SK-N-SH (cell line): ENCODE measurements around the gene TEX22. TPM values are rescaled to one million over a fixed set of nuclear protein-coding genes. Genes with fewer than 3 reads are reported as not detected.

Source experiments
- CTCF ChIA-PET: fragments of 300-600, 350-600 bp; formaldehyde crosslinking; extraction: SDS; loops from one replicate; lab custom pipeline; 2021; lab: Yijun Ruan, JAX
- POLR2A ChIA-PET: fragments of 350-600 bp; sonication (Branson Sonifier 250); formaldehyde crosslinking; extraction: SDS; loops from one replicate; lab custom pipeline; 2020; ENCODE audit warnings: antibody characterized with exemption, inconsistent platforms; lab: Yijun Ruan, JAX
- DNase-seq: peaks from one replicate; pipeline ENCODE4 v3.0.0; 2012
- H2AFZ ChIP-seq: fragments of 200-600 bp; sonication (generic); 2 replicates; pipeline ENCODE4 v1.8.1; 2016; ENCODE audit warnings: antibody characterized with exemption, mild to moderate bottlenecking, low read depth
- H3F3A ChIP-seq: fragments of 200-600 bp; sonication (generic); replicated peaks from 2 replicates; pipeline ENCODE3; 2016; ENCODE audit warnings: antibody characterized with exemption, mild to moderate bottlenecking; ENCODE audit not compliant: insufficient read depth
- H3K27ac ChIP-seq, 2 experiments: fragments of 200-500 bp in 1 of 2; fragments of 200-600 bp in 1 of 2; sonication (Bioruptor generic) in 1 of 2; sonication (generic), shearing (Covaris generic) in 1 of 2; 2 replicates each; pipeline versions ENCODE4 v1.5.1 to v1.6.1; 2014 to 2016; ENCODE audit warnings: low read depth in 2 of 2, inconsistent platforms in 1 of 2, low read length in 1 of 2, mild to moderate bottlenecking in 1 of 2, mixed read lengths in 1 of 2
- H3K27me3 ChIP-seq: fragments of 200-600 bp; sonication (generic), shearing (Covaris generic); 2 replicates; pipeline ENCODE4 v1.6.1; 2016; ENCODE audit warnings: mixed run types; ENCODE audit not compliant: insufficient read depth
- H3K36me3 ChIP-seq, 2 experiments: fragments of 200-500 bp in 1 of 2; fragments of 200-600 bp in 1 of 2; sonication (Bioruptor generic) in 1 of 2; sonication (generic) in 1 of 2; replicated peaks in 1 of 2; 2 replicates each; pipeline versions ENCODE3 to v1.5.1; 2014 to 2016; ENCODE audit warnings: low read length in 1 of 2, mild to moderate bottlenecking in 1 of 2; ENCODE audit not compliant: insufficient read depth in 2 of 2, control insufficient read depth in 1 of 2
- H3K4me1 ChIP-seq, 2 experiments: fragments of 200-500 bp in 1 of 2; fragments of 200-600 bp in 1 of 2; sonication (Bioruptor generic) in 1 of 2; sonication (generic), shearing (Covaris generic) in 1 of 2; 2 replicates each; pipeline versions ENCODE4 v1.5.1 to v1.6.1; 2014 to 2016; ENCODE audit warnings: low read depth in 1 of 2, low read length in 1 of 2, mixed run types in 1 of 2; ENCODE audit not compliant: insufficient read depth in 2 of 2, control insufficient read depth in 1 of 2
- H3K4me2 ChIP-seq: fragments of 200-600 bp; sonication (generic), shearing (Covaris generic); 2 replicates; pipeline ENCODE4 v1.6.1; 2017; ENCODE audit warnings: mixed run types
- H3K4me3 ChIP-seq, 2 experiments: fragments of 200-500 bp in 1 of 2; fragments of 200-600 bp in 1 of 2; sonication (Bioruptor generic) in 1 of 2; sonication (generic), shearing (Covaris generic) in 1 of 2; 2 replicates each; pipeline versions ENCODE4 v1.5.1 to v1.8.1; 2014 to 2016; ENCODE audit warnings: low read depth in 2 of 2, inconsistent platforms in 1 of 2, low read length in 1 of 2, mild to moderate bottlenecking in 1 of 2, mixed read lengths in 1 of 2, moderate library complexity in 1 of 2
- H3K79me2 ChIP-seq: fragments of 200-600 bp; sonication (generic); 2 replicates; pipeline ENCODE4 v1.8.1; 2017; ENCODE audit warnings: mild to moderate bottlenecking; ENCODE audit not compliant: insufficient read depth
- H3K9ac ChIP-seq: fragments of 200-600 bp; sonication (generic); 2 replicates; pipeline ENCODE4 v1.6.1; 2017; ENCODE audit warnings: mixed run types
- H3K9me2 ChIP-seq: fragments of 200-600 bp; sonication (generic); 2 replicates; pipeline ENCODE4 v1.6.1; 2017; ENCODE audit warnings: mixed run types
- H3K9me3 ChIP-seq: fragments of 200-600 bp; sonication (generic); 2 replicates; pipeline ENCODE4 v1.6.1; 2017; ENCODE audit warnings: mixed run types, mild to moderate bottlenecking, moderate library complexity
- H4K20me1 ChIP-seq: fragments of 200-600 bp; sonication (generic); 2 replicates; pipeline ENCODE4 v1.6.1; 2017; ENCODE audit warnings: mild to moderate bottlenecking, mixed run types; ENCODE audit not compliant: insufficient read depth
- CTCF ChIP-seq: fragments of 200-600 bp; sonication (generic); IDR thresholded peaks from 2 replicates; pipeline ENCODE4 v1.6.1; 2017; ENCODE audit warnings: antibody characterized with exemption, mild to moderate bottlenecking, moderate library complexity
- ELF1 ChIP-seq: IDR thresholded peaks from 2 replicates; pipeline ENCODE4 v1.4.0; 2012
- EZH2phosphoT487 ChIP-seq: fragments of 200-600 bp; sonication (generic); IDR thresholded peaks from 2 replicates; pipeline ENCODE4 v1.6.1; 2017; ENCODE audit warnings: low read depth, mixed run types, mild to moderate bottlenecking, antibody characterized with exemption, moderate library complexity, borderline replicate concordance
- GABPA ChIP-seq: IDR thresholded peaks from 2 replicates; pipeline ENCODE4 v1.4.0; 2012; ENCODE audit warnings: low read depth, mild to moderate bottlenecking
- IRF3 ChIP-seq: fragments of 150-350 bp; IDR thresholded peaks from 2 replicates; pipeline ENCODE4 v1.6.1; 2016; ENCODE audit warnings: mild to moderate bottlenecking, low read depth, low read length
- JUND ChIP-seq: IDR thresholded peaks from 2 replicates; pipeline ENCODE4 v1.4.0; 2012
- MAX ChIP-seq: IDR thresholded peaks from 2 replicates; pipeline ENCODE4 v1.4.0; 2012; ENCODE audit warnings: low read depth
- PBX3 ChIP-seq: IDR thresholded peaks from 2 replicates; pipeline ENCODE4; 2012
- POLR2AphosphoS5 ChIP-seq: IDR thresholded peaks from 2 replicates; pipeline ENCODE4 v1.6.1; 2012; ENCODE audit warnings: low read depth, low read length
- REST ChIP-seq: IDR thresholded peaks from 2 replicates; pipeline ENCODE4 v1.6.1; 2012; ENCODE audit warnings: mild to moderate bottlenecking, low read depth, low read length, moderate library complexity
- SIN3A ChIP-seq: IDR thresholded peaks from 2 replicates; pipeline ENCODE4 v1.6.1; 2012; ENCODE audit warnings: low read depth, mild to moderate bottlenecking, low read length, moderate library complexity, borderline replicate concordance
- SMC3 ChIP-seq: IDR thresholded peaks from 2 replicates; pipeline ENCODE4 v1.6.1; 2012; ENCODE audit warnings: low read depth, low read length, improper control_type of control experiment
- TCF12 ChIP-seq: IDR thresholded peaks from 2 replicates; pipeline ENCODE4 v1.4.0; 2012
- TEAD4 ChIP-seq: IDR thresholded peaks from 2 replicates; pipeline ENCODE4 v1.4.0; 2012; ENCODE audit warnings: mild to moderate bottlenecking, borderline replicate concordance; ENCODE audit not compliant: insufficient read depth
- USF1 ChIP-seq: IDR thresholded peaks from 2 replicates; pipeline ENCODE4 v1.4.0; 2012; ENCODE audit warnings: low read depth, borderline replicate concordance
- YY1 ChIP-seq: IDR thresholded peaks from 2 replicates; pipeline ENCODE4 v1.4.0; 2012; ENCODE audit warnings: low read depth, mild to moderate bottlenecking
- ZBTB33 ChIP-seq: IDR thresholded peaks from 2 replicates; pipeline ENCODE4 v1.4.0; 2012; ENCODE audit warnings: low read depth, borderline replicate concordance
- WGBS: methylation state at CpG from one replicate; pipeline ENCODE4 v1.1.6; 2017; ENCODE audit warnings: low lambda C conversion rate; 5-methylcytosine and 5-hydroxymethylcytosine counted together
- polyA plus RNA-seq, 3 experiments: library from polyadenylated mRNA; depleted of rRNA; stranded (reverse); fragments of >200 nt; gene quantifications; 2 replicates each; pipeline ENCODE4 v1.2.3, GENCODE V29; 2012

TEX22 gene
- polyA plus RNA-seq, 1 of the 3 experiments (the other 2 are of a cell fraction) = 0.26 TPM

GRCh38 chr14:105356927-105357326 is 41.4 kb upstream of the TEX22 start:
- H3K9me3 ChIP-seq = no peaks in the 10 kb centered on the region
- no peak overlapping the region for H3K4me2 ChIP-seq
- 98% methylated on average over 6 of the region's 9 CpGs for WGBS
- no peaks in the 10 kb centered on the region for H3K79me2 ChIP-seq
- POLR2A ChIA-PET = no interaction called here
- H3F3A ChIP-seq = no peaks in the 10 kb centered on the region
- CTCF ChIA-PET = interaction anchor here (1.3 kb wide), 1 partner anchor 11 kb away, joined by 3 read pairs; no protein-coding TSS in a partner anchor
- H3K9ac ChIP-seq = no peak overlapping the region
- H3K4me1 ChIP-seq = peaks cover 0 to 2% of the 10 kb centered on the region in 2 experiments; a peak in 1 of 4 replicates
- H3K27ac ChIP-seq = no peak overlapping the region
- H2AFZ ChIP-seq = no peak overlapping the region
- no peak overlapping the region for H3K4me3 ChIP-seq
- peaks cover 0 to 7% of the 10 kb centered on the region in 2 experiments for H3K36me3 ChIP-seq
- peaks cover 5% of the 10 kb centered on the region for H4K20me1 ChIP-seq
- H3K27me3 ChIP-seq = no peaks in the 10 kb centered on the region
- DNase-seq = no peak
- H3K9me2 ChIP-seq = no peaks in the 10 kb centered on the region
- TF ChIP-seq PBX3 (no peak), GABPA (no peak), EZH2phosphoT487 (no peak), JUND (no peak), ELF1 (no peak), ZBTB33 (no peak), TEAD4 (no peak), TCF12 (no peak), SIN3A (no peak), POLR2AphosphoS5 (no peak), REST (no peak), MAX (no peak), YY1 (no peak), USF1 (no peak), CTCF (no peak), SMC3 (no peak), IRF3 (no peak)
